ENCODE measurements around the gene BRCA2. TPM values are rescaled to one million over a fixed set of nuclear protein-coding genes. Genes with fewer than 3 reads are reported as not detected.

Gene BRCA2
- total RNA-seq, 1 donor from 2014 or later = 38.7 TPM

- DNase-seq (ENCODE audit: low spot score) = no peak
- no peaks in the 10 kb centered on the region for H3K4me1 Mint-ChIP-seq
- Histone ChIP-seq H3K9me3 (ENCODE audit: low read depth) (no peaks in the 10 kb centered on the region), H3F3A (ENCODE audit: low read depth) (no peaks in the 10 kb centered on the region), H3K4me3 (no peak overlapping the region), H3K27ac (no peak overlapping the region), H2AFZ (replicated peaks) (no peak overlapping the region), H3K4me1 (no peaks in the 10 kb centered on the region), H3K9ac (no peak overlapping the region), H4K20me1 (ENCODE audit: low read depth) (no peaks in the 10 kb centered on the region), H3K36me3 (no peaks in the 10 kb centered on the region), H3K4me2 (no peak overlapping the region), H3K79me2 (ENCODE audit: low read depth) (no peaks in the 10 kb centered on the region), H3K27me3 (no peaks in the 10 kb centered on the region)
- TF ChIP-seq EZH2 (IDR thresholded peaks at IDR 0.05) (no peak), EZH2phosphoT487 (IDR thresholded peaks at IDR 0.05) (no peak), CTCF (IDR thresholded peaks at IDR 0.05) (no peak)
- H3K27ac Mint-ChIP-seq = no peak overlapping the region
- peaks cover 16% of the 10 kb centered on the region for H3K9me3 Mint-ChIP-seq
- H3K4me3 Mint-ChIP-seq = no peak overlapping the region
- peaks cover 7% of the 10 kb centered on the region for H3K27me3 Mint-ChIP-seq (ENCODE audit: insufficient read depth, low read depth)
- H3K36me3 Mint-ChIP-seq = peaks cover 3% of the 10 kb centered on the region
Measured at GRCh38 chr13:32417995-32418394, 102.7 kb downstream of the BRCA2 start.

- H3K27ac ChIP-seq = no peak overlapping the region
- H4K20me1 ChIP-seq (ENCODE audit: low read depth) = no peaks in the 10 kb centered on the region
- no peak for DNase-seq (ENCODE audit: low spot score)
- Mint-ChIP-seq H3K4me3 (no peak overlapping the region), H3K36me3 (peaks cover 10% of the 10 kb centered on the region), H3K27me3 (ENCODE audit: insufficient read depth, low read depth) (peaks cover 11% of the 10 kb centered on the region), H3K27ac (no peak overlapping the region), H3K9me3 (peaks cover 16% of the 10 kb centered on the region), H3K4me1 (no peaks in the 10 kb centered on the region)
- no peak overlapping the region for H2AFZ ChIP-seq (replicated peaks)
- H3K4me2 ChIP-seq = no peak overlapping the region
- no peaks in the 10 kb centered on the region for H3K9me3 ChIP-seq (ENCODE audit: low read depth)
- H3K36me3 ChIP-seq = no peaks in the 10 kb centered on the region
- no peak for TF ChIP-seq EZH2 (IDR thresholded peaks at IDR 0.05)
- no peak for TF ChIP-seq CTCF (IDR thresholded peaks at IDR 0.05)
- TF ChIP-seq EZH2phosphoT487 (IDR thresholded peaks at IDR 0.05) = no peak
- no peaks in the 10 kb centered on the region for H3K79me2 ChIP-seq (ENCODE audit: low read depth)
- H3K4me3 ChIP-seq = no peak overlapping the region
- no peaks in the 10 kb centered on the region for H3K4me1 ChIP-seq
- H3K27me3 ChIP-seq = peaks cover 3% of the 10 kb centered on the region
- no peak overlapping the region for H3K9ac ChIP-seq
- no peaks in the 10 kb centered on the region for H3F3A ChIP-seq (ENCODE audit: low read depth)
Measured at GRCh38 chr13:32419862-32420261, 104.6 kb downstream of the BRCA2 start.

- H3K36me3 ChIP-seq = no peaks in the 10 kb centered on the region
- peaks cover 8% of the 10 kb centered on the region for H3K4me1 ChIP-seq
- H3K27ac ChIP-seq = no peak overlapping the region
- peaks cover 9% of the 10 kb centered on the region for H3K9me3 Mint-ChIP-seq
- peaks cover 10% of the 10 kb centered on the region for H4K20me1 ChIP-seq (ENCODE audit: low read depth)
- peaks cover 3% of the 10 kb centered on the region for H3F3A ChIP-seq (ENCODE audit: low read depth)
- no peaks in the 10 kb centered on the region for H3K79me2 ChIP-seq (ENCODE audit: low read depth)
- no peak overlapping the region for H3K4me3 Mint-ChIP-seq
- H3K27me3 Mint-ChIP-seq (ENCODE audit: insufficient read depth, low read depth) = peaks cover 23% of the 10 kb centered on the region
- H3K36me3 Mint-ChIP-seq = peaks cover 7% of the 10 kb centered on the region
- H3K4me2 ChIP-seq = no peak overlapping the region
- H3K9me3 ChIP-seq (ENCODE audit: low read depth) = no peaks in the 10 kb centered on the region
- no peak overlapping the region for H3K27ac Mint-ChIP-seq
- TF ChIP-seq CTCF (IDR thresholded peaks at IDR 0.05) = no peak
- no peak for TF ChIP-seq EZH2 (IDR thresholded peaks at IDR 0.05)
- TF ChIP-seq EZH2phosphoT487 (IDR thresholded peaks at IDR 0.05) = no peak
- H3K4me1 Mint-ChIP-seq = peaks cover 10% of the 10 kb centered on the region
- H3K4me3 ChIP-seq = no peak overlapping the region
- no peak overlapping the region for H2AFZ ChIP-seq (replicated peaks)
- DNase-seq (ENCODE audit: low spot score) = no peak
- H3K27me3 ChIP-seq = peaks cover 40% of the 10 kb centered on the region
- no peak overlapping the region for H3K9ac ChIP-seq
Measured at GRCh38 chr13:32423592-32423991, 108.3 kb downstream of the BRCA2 start.
